GM19240 (cell line): ENCODE measurements around the gene LOXL1.
"Not testable (repeated sequence)": the region's sequence is repeated elsewhere in the genome, so short reads cannot be mapped to it uniquely, and the experiment has no call there.

ENCODE experiments used
- DNase-seq: peaks from one replicate; pipeline ENCODE4 v3.0.0; 2011; ENCODE audit warnings: low spot score; ENCODE audit not compliant: insufficient read length

Gene LOXL1

DNA sequence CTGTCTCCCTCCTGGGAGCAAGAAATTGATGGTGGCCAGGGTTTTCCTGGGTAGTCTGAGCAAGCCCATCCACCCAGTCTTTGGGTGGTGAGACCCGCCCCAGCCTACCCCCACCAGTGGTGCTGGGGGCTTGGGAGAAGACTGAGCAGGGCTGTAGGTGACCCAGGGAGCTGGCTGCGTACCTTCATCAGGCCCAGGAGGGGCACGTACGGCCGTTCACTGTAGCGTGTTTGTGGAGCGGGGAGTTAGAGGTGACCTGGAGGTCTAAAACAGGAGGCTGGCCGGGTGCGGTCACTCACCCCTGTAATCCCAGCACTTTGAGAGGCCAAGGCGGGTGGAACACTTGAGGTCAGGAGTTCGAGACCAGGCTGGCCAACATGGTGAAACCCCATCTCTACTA is 11.5 kb downstream of the LOXL1 start:
- no peak for DNase-seq

DNA sequence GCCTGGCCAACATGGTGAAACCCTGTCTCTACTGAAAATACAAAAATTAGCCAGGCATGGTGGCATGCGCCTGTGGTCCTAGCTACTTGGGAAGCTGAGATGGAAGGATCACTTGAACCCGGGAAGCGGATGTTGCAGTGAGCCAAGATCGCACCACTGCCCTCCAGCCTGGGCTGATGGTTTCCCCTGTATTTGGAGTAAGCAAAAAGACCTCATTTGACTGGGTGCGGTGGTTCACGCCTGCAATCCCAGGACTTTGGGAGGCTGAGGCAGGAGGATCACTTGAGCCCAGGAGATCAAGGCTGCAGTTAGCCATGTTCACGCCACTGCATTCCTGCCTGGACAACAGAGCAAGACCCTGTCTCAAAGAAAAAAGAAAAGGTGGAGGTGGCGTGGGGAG is 12.3 kb downstream of the LOXL1 start:
- not testable (repeated sequence) for DNase-seq

DNA sequence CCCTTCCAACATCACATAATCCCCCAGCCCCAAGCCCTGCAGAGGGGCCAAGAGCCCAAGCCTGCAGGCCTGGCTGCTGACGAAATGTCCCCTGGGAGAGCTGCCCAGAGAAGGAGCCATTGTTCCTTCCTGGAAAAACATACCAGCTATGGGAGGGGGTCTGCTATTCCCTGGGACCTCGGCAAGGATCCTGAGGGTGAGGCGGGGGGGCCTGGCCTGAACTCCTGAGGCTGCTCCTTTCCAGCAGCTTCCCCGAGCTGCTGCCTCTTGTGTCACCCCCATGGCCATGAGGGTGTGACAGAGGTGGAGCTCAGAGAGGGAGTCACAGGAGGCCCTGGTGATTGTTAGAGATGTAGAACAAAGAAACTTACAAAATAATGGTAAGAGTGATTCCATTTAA is 12.9 kb downstream of the LOXL1 start:
- no peak for DNase-seq

DNA sequence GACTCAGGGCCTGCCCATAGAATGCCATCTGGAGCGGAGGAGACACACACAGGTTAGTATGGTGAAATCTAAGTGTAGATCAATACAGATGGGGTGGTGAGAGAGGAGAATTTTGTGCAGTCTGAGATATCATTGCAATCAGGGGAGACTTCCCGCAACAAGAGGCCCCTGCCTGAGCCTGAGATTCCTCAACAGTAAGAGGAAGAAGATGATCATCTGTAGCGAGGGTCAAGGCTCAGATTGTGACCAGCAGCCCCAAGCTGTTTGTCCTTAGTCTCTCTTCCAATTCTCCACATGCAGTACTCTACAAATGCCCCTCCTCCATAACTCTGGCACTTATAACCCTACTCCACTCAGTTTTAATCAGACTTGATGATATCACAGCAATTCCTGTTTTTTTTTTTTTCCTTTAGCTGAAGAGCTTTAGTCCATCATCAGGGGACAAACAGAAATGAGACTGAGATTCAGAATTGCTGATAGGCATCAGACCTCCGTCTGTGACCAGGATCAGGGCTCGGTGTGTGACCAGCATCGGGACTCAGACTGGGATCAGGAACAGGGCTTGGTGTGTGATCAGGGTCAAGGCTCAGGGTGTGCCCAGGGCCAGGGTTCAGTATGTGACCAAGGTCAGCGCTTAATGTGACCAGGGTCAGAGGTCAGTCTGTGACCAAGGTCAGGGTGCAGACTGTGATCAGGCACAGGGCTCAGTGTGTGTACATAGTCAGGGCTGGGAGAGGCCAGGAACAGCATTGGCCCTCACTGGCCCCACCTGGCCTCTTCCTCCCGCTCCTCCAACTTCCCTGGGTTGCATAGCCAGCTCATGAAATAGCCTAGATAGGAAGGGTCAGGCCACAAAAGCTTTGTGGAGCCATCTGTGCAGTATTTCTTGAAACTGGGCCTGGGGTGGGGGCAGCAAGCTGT is 14.1 kb downstream of the LOXL1 start:
- DNase-seq: no peak

DNA sequence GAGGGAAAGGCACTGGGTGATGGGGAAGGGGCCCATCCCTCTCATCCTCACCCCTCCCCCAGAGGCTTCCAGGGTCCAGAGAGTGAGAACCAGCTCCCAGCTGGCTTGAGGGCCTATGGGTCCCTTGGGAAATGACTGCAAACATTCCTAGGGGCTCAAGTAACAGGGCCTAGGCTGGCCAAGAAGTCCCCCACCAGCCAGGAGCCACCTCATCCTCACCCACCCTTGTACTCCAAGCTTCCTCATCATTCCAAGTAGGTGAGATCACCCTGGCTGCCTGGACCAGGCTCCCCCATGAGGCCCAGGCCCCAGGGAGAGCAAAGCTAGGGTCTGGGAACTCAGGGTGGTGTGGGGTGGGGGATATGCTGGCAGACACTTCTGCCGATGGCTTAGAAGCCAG is 14.8 kb downstream of the LOXL1 start:
- DNase-seq: no peak

DNA sequence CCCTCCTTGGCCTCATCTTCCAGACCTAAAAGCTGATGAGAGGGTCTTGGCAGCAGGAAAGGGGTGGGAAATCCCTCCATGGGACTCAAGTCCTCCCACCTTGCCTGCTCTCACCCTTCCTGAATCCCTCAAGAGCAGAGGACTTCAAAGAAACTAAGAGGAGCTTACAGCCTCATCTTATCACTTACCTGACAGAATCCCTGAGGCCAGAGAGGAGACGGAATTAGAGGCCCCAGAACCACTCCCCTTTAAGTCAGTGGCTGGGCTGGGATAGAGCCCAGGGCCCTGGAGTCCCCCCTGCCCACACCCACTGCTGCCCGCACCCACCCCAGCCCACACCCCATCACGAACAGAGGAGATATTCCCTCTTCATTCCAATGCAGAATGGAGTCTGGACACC is 15.2 kb downstream of the LOXL1 start:
- DNase-seq: no peak

DNA sequence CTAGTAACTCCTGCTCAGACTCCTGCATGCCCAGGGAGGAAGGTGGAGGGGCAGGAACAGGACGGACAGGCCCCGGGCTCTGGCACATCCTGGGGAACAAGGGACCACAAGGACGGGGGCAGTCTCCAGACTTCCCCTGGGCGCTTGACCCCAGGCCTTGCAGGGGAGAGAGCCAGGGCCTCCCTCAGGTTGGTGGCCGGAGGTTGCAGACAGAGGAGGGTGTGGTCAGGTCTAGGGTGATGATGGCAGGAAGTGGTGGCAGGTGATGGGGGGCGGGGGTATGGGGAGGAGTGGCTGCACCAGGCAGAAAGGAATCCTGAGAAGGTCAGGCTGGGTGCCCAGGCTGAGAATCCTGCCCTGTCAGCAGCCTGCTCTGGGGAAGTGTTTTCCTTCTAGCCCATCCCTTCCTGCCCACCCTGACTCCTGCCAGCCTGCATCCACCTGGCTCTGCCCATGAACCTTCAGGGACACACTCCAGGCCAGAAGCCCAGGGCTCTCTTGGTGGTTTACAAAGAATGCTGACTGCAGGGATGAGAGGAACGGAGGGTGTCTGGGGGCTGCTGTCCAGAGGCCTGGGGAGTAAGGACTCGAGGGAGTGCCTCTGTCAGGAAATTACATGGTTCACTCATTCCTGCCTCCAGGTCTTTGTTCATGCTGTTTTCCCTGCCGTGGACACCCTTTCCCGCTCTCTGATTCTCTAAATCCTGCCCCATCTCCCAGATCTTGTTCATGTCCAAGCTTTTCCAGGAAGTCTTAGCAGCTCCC is 15.8 kb downstream of the LOXL1 start:
- no peak for DNase-seq

DNA sequence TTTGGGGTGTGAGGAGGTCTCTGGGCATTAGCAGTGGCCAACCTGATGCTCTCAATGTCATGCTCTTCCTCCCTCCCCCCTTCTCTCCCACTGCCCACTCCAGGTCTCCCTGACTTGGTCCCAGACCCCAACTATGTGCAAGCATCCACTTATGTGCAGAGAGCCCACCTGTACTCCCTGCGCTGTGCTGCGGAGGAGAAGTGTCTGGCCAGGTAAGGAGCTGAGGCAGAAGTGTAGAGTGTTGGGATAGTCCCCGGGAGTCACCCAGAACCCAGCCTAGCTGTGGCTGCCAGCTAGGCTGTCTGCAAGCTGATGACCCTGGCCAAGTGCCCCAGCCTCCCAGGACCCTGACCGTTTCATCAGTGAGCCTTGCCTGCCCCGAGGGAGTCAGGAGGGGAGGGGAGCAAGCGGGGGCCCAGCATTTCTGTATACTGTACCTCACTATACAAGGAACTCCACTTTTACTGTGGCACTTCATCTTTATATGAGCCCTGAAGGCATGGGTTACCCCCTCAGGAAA is 16.5 kb downstream of the LOXL1 start:
- no peak for DNase-seq

DNA sequence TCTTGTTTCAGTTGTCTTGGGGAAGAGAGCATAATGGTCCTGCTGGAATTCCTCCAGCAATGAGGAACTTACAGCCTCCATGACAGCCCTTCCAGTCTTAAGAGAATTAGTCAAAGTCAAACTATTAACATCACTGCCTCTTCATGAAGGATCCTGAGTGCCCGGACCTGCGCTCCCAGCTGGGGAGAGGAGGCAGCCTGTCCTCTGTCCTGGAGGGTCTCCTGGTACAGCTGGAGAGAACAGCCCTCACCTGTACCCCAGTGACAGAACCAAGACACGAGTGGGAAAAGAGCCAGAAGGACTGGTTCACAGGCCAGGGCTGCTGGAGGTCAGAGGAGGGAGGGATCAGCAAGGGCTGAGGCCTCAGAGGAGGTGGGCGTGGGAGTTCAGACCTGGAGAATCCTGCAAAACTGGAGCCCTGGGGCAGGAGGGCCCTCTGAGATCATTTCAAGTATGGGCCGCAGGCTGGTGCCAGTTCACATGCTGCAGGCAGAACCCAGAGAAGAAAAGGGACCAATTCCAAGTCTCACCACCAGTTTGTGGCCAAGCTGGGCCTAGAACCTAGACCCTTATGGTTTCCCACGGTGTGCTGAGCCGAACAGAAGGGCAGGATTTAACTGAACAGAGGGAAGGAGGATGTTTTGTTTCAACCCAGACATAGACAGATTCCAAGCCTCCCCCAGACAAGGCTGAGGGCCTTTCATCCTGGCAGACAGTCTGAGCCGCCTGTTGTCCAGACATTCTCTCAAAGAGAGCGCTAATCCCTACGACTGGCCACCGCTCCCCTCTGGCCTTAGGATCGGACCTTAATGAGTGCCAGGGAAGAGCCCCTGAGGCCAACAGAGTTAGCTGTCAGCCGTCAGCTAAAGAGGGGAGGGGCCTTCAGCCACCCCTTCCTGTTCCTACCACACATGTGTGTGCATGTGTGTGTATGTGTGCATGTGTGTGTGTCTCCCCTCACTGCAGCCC is 18.2 kb downstream of the LOXL1 start:
- DNase-seq: no peak

DNA sequence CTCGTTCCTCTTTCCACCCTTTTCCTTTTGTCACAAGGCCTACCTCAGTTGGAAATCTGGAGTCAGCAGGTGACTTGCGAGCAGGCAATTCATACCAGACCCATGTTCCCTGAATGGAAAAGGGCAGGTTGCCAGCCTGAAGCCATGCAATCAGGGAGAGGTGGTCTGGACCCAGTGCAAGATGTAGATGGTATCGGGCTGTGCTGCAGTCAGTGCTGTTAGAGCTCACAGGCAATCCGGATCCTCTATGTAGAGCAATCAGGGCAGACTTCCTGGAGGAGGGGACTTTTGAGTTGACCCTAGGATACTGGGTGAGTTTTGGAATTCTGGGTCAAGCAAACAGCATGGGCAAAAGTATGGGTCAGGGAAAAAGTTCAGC is 18.9 kb downstream of the LOXL1 start:
- no peak for DNase-seq

DNA sequence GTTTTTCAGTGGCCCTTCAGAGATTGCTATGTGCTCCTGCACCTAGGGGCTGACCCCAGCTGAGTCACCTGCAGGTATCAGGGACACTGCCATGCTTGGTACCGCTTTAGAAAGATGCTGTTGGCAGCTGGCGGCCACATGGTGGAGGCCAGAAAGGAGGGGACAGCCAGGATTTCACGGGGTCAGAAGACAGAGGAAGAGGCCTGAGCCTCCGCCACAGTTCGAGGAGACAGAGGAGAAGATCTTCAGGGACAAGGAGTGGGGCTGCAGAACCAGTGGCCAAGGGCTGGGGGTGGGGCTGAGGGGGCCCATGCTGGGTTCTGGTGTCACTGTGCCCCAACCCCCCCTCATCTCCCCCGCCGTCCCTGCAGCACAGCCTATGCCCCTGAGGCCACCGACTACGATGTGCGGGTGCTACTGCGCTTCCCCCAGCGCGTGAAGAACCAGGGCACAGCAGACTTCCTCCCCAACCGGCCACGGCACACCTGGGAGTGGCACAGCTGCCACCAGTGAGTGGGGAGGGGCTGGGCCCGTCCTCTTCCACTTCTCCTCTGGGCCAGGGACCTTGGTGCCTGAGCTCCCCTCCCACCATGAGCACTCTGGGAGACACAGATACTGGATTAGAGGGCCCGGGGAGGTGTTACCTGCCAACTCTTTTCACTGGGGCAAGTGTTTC is 19.9 kb downstream of the LOXL1 start:
- no peak for DNase-seq

DNA sequence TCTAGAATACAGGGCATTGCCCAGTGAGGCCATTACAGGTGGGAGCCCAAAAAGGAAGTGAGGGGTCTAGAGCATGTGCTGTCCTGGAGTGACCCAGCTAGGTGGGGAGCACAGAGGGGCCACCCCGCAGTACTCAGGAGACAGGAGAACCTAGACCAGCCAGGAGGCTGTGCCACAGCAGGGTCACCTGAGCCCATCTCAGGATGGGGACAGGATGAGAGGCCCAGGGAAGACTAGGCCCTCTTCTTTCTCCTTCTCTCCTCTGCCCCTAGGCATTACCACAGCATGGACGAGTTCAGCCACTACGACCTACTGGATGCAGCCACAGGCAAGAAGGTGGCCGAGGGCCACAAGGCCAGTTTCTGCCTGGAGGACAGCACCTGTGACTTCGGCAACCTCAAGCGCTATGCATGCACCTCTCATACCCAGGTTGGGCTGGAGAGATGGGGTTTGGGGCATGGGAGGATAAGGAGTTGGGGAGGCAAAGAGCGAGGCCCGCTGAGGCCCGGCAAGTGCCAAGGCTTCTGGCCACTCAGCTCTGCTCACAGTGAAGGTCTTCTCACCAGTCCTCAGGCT is 20.6 kb downstream of the LOXL1 start:
- DNase-seq: no peak

DNA sequence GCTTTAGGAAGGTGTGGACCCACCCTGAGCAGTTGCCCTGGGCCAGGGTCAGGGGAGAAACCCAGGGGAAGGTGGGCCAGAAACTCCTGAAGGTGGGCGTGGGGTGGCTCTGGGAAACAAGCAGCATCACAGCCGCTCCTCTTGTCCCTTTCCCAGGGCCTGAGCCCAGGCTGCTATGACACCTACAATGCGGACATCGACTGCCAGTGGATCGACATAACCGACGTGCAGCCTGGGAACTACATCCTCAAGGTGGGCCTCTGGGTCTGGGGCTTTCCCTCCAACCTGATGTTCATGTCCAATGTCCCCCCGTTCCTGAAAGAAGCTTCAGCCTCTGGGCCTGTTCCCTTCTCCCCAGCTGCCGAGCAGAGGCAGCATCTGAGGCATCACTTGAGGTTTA is 21.4 kb downstream of the LOXL1 start:
- DNase-seq: no peak

DNA sequence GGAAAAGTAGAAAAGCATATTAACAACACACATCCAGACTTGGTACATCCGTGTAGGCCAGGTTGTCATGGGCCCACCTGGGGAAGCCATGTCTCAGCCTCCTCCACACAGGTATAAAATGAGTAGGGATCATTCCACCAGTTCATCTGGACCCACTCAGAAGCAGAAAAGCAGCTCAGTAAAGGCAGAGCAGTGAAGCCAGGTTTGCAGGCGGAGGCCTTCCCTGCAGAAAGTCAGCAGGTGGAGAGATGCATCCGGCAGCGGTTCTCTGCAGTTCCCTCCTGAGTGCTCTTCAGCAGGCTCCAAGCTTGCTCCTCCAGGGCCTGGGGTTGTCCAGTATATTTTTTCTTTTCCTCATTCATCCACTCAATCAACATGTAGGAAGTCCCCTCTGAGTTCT is 22.1 kb downstream of the LOXL1 start:
- DNase-seq: no peak

DNA sequence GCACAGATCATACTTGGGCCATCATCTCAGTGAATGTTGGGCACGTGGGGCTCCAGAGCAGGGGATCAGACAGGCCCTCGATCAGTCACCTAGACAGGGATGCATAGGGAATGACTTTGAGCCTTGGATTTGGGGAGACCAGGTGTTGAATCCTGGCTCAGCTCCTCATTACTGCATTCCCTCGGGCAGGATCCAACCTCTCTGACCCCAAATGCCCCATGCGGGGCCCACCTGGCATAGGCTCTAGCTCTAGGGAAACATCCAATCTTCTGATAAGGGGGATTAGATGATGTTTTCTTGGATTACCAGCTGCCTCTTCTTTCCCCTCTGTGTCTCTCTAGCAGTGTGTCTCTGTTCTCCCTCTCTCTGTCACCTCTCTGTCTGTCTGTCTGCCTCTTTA is 22.7 kb downstream of the LOXL1 start:
- DNase-seq: no peak

DNA sequence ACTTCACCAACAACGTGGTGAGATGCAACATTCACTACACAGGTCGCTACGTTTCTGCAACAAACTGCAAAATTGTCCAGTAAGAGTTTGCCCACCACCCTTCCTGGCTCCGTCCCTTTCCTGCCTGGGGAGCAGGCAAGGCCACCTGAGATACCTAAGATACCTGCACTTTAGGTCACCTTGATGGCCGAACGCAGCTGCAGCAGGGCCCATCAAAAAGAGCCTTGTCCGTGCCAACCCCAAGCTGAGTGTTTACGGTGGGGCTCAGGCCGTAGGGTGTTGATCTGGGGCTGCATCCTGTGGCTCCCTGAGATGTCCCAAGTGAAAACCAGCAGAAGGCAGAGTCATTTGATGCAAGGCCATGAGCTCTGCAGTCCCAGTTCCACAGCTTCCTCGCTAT is 23.2 kb downstream of the LOXL1 start:
- DNase-seq: no peak

DNA sequence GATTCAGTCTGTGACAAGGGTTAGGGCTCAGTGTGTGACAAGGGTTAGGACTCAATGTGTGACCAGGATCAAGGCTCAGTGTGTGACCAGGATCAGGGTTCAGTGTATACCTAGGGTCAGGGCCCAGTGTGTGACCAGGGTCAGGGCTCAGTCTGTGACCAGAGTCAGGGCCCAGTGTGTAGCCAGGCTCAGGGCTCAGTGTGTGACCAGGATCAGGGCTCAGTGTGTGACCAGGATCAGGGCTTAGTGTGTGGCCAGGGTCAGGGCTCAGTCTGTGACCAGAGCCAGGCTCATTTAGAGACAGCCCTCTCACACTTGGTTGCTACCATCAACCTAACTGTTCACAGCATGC is 24.2 kb downstream of the LOXL1 start:
- no peak for DNase-seq

DNA sequence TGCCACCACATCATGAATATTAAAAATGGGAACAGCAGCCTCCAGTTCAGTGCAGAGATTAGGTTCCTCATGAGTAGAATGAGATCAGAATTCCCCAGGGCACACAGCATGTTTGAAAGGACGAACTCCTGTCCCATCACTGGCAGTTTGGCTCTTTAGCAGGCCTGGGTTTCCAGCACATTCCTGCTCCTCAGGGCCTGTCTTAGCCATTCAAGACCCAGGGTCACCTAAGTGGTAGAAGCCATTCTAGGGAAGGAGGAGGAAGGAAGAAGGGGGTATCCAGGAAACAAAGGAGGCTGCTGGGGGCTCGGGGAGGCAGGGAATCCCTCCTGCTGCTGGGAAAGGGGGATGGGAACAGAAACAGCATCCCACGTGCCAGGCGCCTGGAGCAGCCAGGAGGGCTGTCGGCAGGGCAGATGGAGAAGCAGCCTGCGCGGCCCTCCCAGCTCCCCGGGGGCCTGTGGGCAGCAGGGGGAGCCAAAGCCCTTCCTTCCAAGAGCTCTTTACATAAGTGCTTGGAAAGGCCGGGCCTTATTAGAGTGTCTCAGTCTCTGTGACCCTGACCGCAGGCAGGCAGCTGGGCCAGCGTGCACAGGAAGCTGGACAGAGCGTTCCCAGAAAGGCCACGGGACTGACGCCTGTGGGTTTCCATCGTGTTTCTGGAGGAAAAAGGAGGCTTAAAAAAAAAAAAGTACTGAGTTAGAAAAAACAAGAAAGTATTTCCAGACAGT is 24.7 kb downstream of the LOXL1 start:
- peak; percentile 59 for DNase-seq

DNA sequence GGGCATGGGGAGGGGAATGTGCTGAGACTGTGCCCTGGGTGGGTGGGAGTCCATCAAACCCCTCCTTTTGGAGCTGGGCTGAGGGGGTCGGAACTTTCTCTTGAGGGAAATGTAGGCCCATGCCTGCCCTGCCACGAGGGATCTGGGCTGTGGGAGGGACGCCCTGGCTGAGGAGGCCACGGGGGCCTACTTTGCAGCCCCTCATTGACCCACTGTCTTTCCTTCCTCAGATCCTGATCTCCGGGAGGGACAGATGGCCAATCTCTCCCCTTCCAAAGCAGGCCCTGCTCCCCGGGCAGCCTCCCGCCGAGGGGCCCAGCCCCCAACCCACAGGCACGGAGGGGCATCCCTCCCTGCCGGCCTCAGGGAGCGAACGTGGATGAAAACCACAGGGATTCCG is 25.3 kb downstream of the LOXL1 start:
- no peak for DNase-seq
